ENCODE results near the gene SLC22A12.
A peak's percentile ranks its signal among the peaks of the same experiment; 100 is the strongest.

SLC22A12 gene

DNA sequence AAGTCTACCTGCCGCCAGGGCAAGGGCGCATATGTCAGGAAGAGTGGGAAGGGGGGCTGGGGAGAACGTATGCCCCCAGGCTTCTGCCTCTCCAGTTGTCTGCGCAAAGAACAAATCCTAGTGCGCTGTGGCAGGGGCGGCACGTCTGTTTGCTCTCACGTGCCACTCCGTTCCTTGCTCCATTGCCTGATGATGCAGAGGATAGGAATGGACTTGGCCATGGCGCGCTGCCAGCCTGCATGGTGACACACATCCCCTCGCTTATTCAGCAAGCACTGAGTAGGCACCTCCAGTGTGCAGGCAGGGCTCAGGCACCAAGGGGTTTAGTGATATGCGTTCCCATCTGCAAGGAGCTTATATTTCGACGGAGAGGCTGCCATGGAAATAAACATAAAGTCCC, 45.4 kb upstream of the SLC22A12 start:
- WGBS, 2 donors (ENCODE audit: extremely low coverage in 2 of 2, insufficient read length in 2 of 2, insufficient replicate concordance in 1 of 2), result no CpG with 5 or more reads among the region's 15 CpGs

DNA sequence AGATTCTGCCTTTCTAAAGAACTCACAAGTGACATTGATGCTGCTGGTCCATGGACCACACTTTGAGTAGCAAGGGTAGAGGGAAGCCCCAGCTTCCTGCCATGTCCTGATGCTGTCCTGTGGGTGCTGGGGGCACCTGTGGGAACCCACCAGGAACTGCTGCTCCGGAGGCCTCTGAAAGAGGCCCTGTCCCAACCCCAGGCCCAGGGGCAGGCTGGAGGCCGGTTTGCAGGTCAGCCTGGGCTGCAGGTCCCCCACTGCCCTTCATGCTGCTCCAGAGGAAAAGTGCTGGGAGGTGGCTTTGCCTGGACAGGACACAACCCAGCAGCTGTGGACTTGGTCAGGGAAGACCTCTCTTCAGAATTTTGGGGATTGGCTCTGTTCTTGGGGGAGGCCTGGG, 44.8 kb upstream of the SLC22A12 start:
- Histone ChIP-seq H2BK120ac (ENCODE audit: low read depth, low read length) (no peak overlapping the region), H3K23ac (ENCODE audit: low read depth, low read length, poor library complexity) (no peak overlapping the region), H3K4ac (ENCODE audit: low read length) (no peak overlapping the region), H3K27ac (replicated peaks; ENCODE audit: low read length) (no peak overlapping the region), H3K4me2 (ENCODE audit: insufficient read depth, low read length, poor library complexity, severe bottlenecking) (no peak overlapping the region), H2BK12ac (ENCODE audit: low read length) (no peak overlapping the region), H3K9me3 (replicated peaks in 1 of 2; ENCODE audit: control insufficient read depth in 2 of 2, insufficient read depth in 1 of 2, low read depth in 1 of 2, low read length in 2 of 2) (peaks cover 7 to 8% of the 10 kb centered on the region in 2 donors), H4K91ac (ENCODE audit: low read depth, low read length, poor library complexity) (no peak overlapping the region), H3K79me1 (ENCODE audit: low read depth, low read length) (no peaks in the 10 kb centered on the region), H2AK5ac (ENCODE audit: low read depth, low read length) (no peak overlapping the region), H3K18ac (ENCODE audit: low read length) (no peak overlapping the region), H3K4me3 (ENCODE audit: low read length in 2 of 2) (no peak overlapping the region), H2BK5ac (ENCODE audit: low read length) (no peak overlapping the region), H2AFZ (ENCODE audit: low read length) (no peak overlapping the region), H4K8ac (ENCODE audit: low read depth, low read length) (no peak overlapping the region), H3K9ac (ENCODE audit: low read depth, low read length, poor library complexity) (no peak overlapping the region), H3K36me3 (replicated peaks in 1 of 2; ENCODE audit: control insufficient read depth in 2 of 2, insufficient read depth in 2 of 2, low read length in 2 of 2) (no peaks in the 10 kb centered on the region), H3K14ac (ENCODE audit: low read length) (no peak overlapping the region), H3K27me3 (ENCODE audit: control insufficient read depth in 3 of 3, insufficient read depth in 3 of 3, low read depth in 1 of 3, low read length in 3 of 3) (peaks cover 0 to 3% (median 0%) of the 10 kb centered on the region in 3 experiments), H3K4me1 (ENCODE audit: control insufficient read depth in 2 of 2, insufficient read depth in 1 of 2, low read depth in 1 of 2, low read length in 2 of 2) (no peaks in the 10 kb centered on the region), H2BK15ac (ENCODE audit: low read length) (no peak overlapping the region)
- no peak for DNase-seq (ENCODE audit: low spot score)
- WGBS, 2 donors (ENCODE audit: extremely low coverage in 2 of 2, insufficient read length in 2 of 2, insufficient replicate concordance in 1 of 2), result no CpG with 5 or more reads among the region's 2 CpGs

More for the DNA sequence above, 45.4 kb upstream of the SLC22A12 start:
- no peak overlapping the region for H2BK120ac ChIP-seq (ENCODE audit: low read depth, low read length)
- no peak overlapping the region for H3K4me2 ChIP-seq (ENCODE audit: insufficient read depth, low read length, poor library complexity, severe bottlenecking)
- H3K27ac ChIP-seq (replicated peaks; ENCODE audit: low read length), result no peak overlapping the region
- H3K18ac ChIP-seq (ENCODE audit: low read length), result peak overlapping the region; percentile 23
- H2BK12ac ChIP-seq (ENCODE audit: low read length), result no peak overlapping the region
- H4K8ac ChIP-seq (ENCODE audit: low read depth, low read length), result no peak overlapping the region
- H3K14ac ChIP-seq (ENCODE audit: low read length), result no peak overlapping the region
- no peaks in the 10 kb centered on the region for H3K36me3 ChIP-seq (replicated peaks in 1 of 2; ENCODE audit: control insufficient read depth in 2 of 2, insufficient read depth in 2 of 2, low read length in 2 of 2)
- H2BK5ac ChIP-seq (ENCODE audit: low read length), result no peak overlapping the region
- H3K9me3 ChIP-seq (replicated peaks in 1 of 2; ENCODE audit: control insufficient read depth in 2 of 2, insufficient read depth in 1 of 2, low read depth in 1 of 2, low read length in 2 of 2), result peaks cover 7 to 8% of the 10 kb centered on the region in 2 donors
- no peak overlapping the region for H3K9ac ChIP-seq (ENCODE audit: low read depth, low read length, poor library complexity)
- DNase-seq (ENCODE audit: low spot score), result no peak
- no peak overlapping the region for H3K4ac ChIP-seq (ENCODE audit: low read length)
- H2AFZ ChIP-seq (ENCODE audit: low read length), result no peak overlapping the region
- H2AK5ac ChIP-seq (ENCODE audit: low read depth, low read length), result peak overlapping the region; percentile 17
- H4K91ac ChIP-seq (ENCODE audit: low read depth, low read length, poor library complexity), result no peak overlapping the region
- H3K4me1 ChIP-seq (ENCODE audit: control insufficient read depth in 2 of 2, insufficient read depth in 1 of 2, low read depth in 1 of 2, low read length in 2 of 2), result no peaks in the 10 kb centered on the region
- H3K23ac ChIP-seq (ENCODE audit: low read depth, low read length, poor library complexity), result no peak overlapping the region
- H2BK15ac ChIP-seq (ENCODE audit: low read length), result no peak overlapping the region
- H3K4me3 ChIP-seq (ENCODE audit: low read length in 2 of 2), result no peak overlapping the region
- H3K27me3 ChIP-seq (ENCODE audit: control insufficient read depth in 3 of 3, insufficient read depth in 3 of 3, low read depth in 1 of 3, low read length in 3 of 3), result peaks cover 0 to 3% (median 0%) of the 10 kb centered on the region in 3 experiments
- no peaks in the 10 kb centered on the region for H3K79me1 ChIP-seq (ENCODE audit: low read depth, low read length)

DNA sequence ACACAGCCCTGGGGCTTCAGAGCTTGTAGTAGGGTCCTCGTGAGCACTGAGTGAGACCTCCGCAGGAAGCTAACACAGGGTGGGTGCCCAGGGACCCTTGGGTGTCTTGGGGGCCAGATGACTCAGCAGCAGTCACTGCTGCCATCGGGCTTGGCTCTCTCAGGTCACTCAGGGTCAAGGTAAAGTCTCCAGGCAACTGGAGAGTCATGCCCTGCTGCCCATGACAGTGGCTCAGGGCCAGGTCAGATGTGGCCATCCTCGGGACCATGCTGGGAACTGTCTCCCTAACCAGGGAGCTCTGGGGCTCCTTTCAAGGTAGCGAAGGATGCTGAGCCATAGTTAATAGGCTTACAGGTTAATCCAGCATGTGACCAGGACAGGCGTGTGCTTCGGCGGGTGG, 44.4 kb upstream of the SLC22A12 start:
- Histone ChIP-seq H3K79me1 (ENCODE audit: low read depth, low read length) (no peaks in the 10 kb centered on the region), H2AK5ac (ENCODE audit: low read depth, low read length) (no peak overlapping the region), H3K4me3 (ENCODE audit: low read length in 2 of 2) (no peak overlapping the region), H3K23ac (ENCODE audit: low read depth, low read length, poor library complexity) (no peak overlapping the region), H2AFZ (ENCODE audit: low read length) (no peak overlapping the region), H3K14ac (ENCODE audit: low read length) (no peak overlapping the region), H2BK12ac (ENCODE audit: low read length) (no peak overlapping the region), H3K4me1 (ENCODE audit: control insufficient read depth in 2 of 2, insufficient read depth in 1 of 2, low read depth in 1 of 2, low read length in 2 of 2) (no peaks in the 10 kb centered on the region), H2BK5ac (ENCODE audit: low read length) (no peak overlapping the region), H3K9me3 (replicated peaks in 1 of 2; ENCODE audit: control insufficient read depth in 2 of 2, insufficient read depth in 1 of 2, low read depth in 1 of 2, low read length in 2 of 2) (peaks cover 7 to 8% of the 10 kb centered on the region in 2 donors), H3K9ac (ENCODE audit: low read depth, low read length, poor library complexity) (no peak overlapping the region), H2BK15ac (ENCODE audit: low read length) (no peak overlapping the region), H3K4me2 (ENCODE audit: insufficient read depth, low read length, poor library complexity, severe bottlenecking) (no peak overlapping the region), H4K91ac (ENCODE audit: low read depth, low read length, poor library complexity) (no peak overlapping the region), H4K8ac (ENCODE audit: low read depth, low read length) (no peak overlapping the region), H3K4ac (ENCODE audit: low read length) (no peak overlapping the region), H3K27me3 (ENCODE audit: control insufficient read depth in 3 of 3, insufficient read depth in 3 of 3, low read depth in 1 of 3, low read length in 3 of 3) (peaks cover 0 to 3% (median 0%) of the 10 kb centered on the region in 3 experiments), H3K18ac (ENCODE audit: low read length) (no peak overlapping the region), H3K36me3 (replicated peaks in 1 of 2; ENCODE audit: control insufficient read depth in 2 of 2, insufficient read depth in 2 of 2, low read length in 2 of 2) (no peaks in the 10 kb centered on the region), H2BK120ac (ENCODE audit: low read depth, low read length) (no peak overlapping the region), H3K27ac (replicated peaks; ENCODE audit: low read length) (no peak overlapping the region)
- no CpG with 5 or more reads among the region's 8 CpGs for WGBS, 2 donors (ENCODE audit: extremely low coverage in 2 of 2, insufficient read length in 2 of 2, insufficient replicate concordance in 1 of 2)
- no peak for DNase-seq (ENCODE audit: low spot score)

GRCh38 chr11:64549969-64550368, 41.1 kb upstream of the SLC22A12 start:
- H3K79me1 ChIP-seq (ENCODE audit: low read depth, low read length), result no peaks in the 10 kb centered on the region
- no peak overlapping the region for H3K9ac ChIP-seq (ENCODE audit: low read depth, low read length, poor library complexity)
- H2AFZ ChIP-seq (ENCODE audit: low read length), result no peak overlapping the region
- peaks cover 0 to 3% (median 0%) of the 10 kb centered on the region in 3 experiments for H3K27me3 ChIP-seq (ENCODE audit: control insufficient read depth in 3 of 3, insufficient read depth in 3 of 3, low read depth in 1 of 3, low read length in 3 of 3)
- 100% methylated on average over 1 of the region's 4 CpGs; no CpG with 5 or more reads in 1 of the 2 donors for WGBS, 2 donors (ENCODE audit: extremely low coverage in 2 of 2, insufficient read length in 2 of 2, insufficient replicate concordance in 1 of 2)
- H3K14ac ChIP-seq (ENCODE audit: low read length), result no peak overlapping the region
- peaks cover 0 to 8% of the 10 kb centered on the region in 2 donors for H3K4me1 ChIP-seq (ENCODE audit: control insufficient read depth in 2 of 2, insufficient read depth in 1 of 2, low read depth in 1 of 2, low read length in 2 of 2)
- no peak overlapping the region for H2AK5ac ChIP-seq (ENCODE audit: low read depth, low read length)
- H2BK12ac ChIP-seq (ENCODE audit: low read length), result no peak overlapping the region
- H4K8ac ChIP-seq (ENCODE audit: low read depth, low read length), result no peak overlapping the region
- H3K4me3 ChIP-seq (ENCODE audit: low read length in 2 of 2), result no peak overlapping the region
- no peak overlapping the region for H3K18ac ChIP-seq (ENCODE audit: low read length)
- H2BK120ac ChIP-seq (ENCODE audit: low read depth, low read length), result no peak overlapping the region
- no peak overlapping the region for H3K23ac ChIP-seq (ENCODE audit: low read depth, low read length, poor library complexity)
- H2BK15ac ChIP-seq (ENCODE audit: low read length), result no peak overlapping the region
- peaks cover under 1 to 8% of the 10 kb centered on the region in 2 donors for H3K9me3 ChIP-seq (replicated peaks in 1 of 2; ENCODE audit: control insufficient read depth in 2 of 2, insufficient read depth in 1 of 2, low read depth in 1 of 2, low read length in 2 of 2)
- no peak overlapping the region for H3K4me2 ChIP-seq (ENCODE audit: insufficient read depth, low read length, poor library complexity, severe bottlenecking)
- H2BK5ac ChIP-seq (ENCODE audit: low read length), result no peak overlapping the region
- H3K4ac ChIP-seq (ENCODE audit: low read length), result no peak overlapping the region
- H3K27ac ChIP-seq (replicated peaks; ENCODE audit: low read length), result no peak overlapping the region
- H3K36me3 ChIP-seq (replicated peaks in 1 of 2; ENCODE audit: control insufficient read depth in 2 of 2, insufficient read depth in 2 of 2, low read length in 2 of 2), result no peaks in the 10 kb centered on the region
- DNase-seq (ENCODE audit: low spot score), result no peak
- H4K91ac ChIP-seq (ENCODE audit: low read depth, low read length, poor library complexity), result no peak overlapping the region
